ENCODE results near the gene KLHL3.

KLHL3 gene

DNA sequence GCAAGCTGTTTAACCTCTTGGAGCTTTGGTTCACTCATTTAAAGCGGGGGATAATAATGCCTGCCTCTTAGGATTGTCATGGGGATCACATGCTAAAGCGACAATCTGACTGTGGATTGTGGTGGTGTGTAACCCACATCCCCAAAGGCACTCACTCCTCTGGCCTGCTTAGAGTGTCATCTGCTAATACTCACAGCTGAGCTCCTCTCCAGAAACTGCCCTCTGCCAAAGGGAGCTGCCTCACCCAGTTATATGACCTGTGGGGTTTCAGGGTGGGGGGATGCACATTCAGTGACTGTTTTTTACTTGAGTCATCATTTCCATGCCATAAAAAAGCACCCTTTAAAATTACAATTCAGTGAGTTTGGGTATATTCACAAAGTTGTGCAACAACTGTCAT is 126.8 kb downstream of the KLHL3 start:
- no peak overlapping the region for H3K4me3 Mint-ChIP-seq
- peaks cover 35% of the 10 kb centered on the region for H3K27me3 Mint-ChIP-seq
- no peak for DNase-seq
- H3K27ac Mint-ChIP-seq, result no peak overlapping the region
- H3K9me3 Mint-ChIP-seq, result no peaks in the 10 kb centered on the region
- CTCF ChIA-PET, result no interaction called here
- H3K4me1 Mint-ChIP-seq, result no peaks in the 10 kb centered on the region
- no peaks in the 10 kb centered on the region for H3K36me3 Mint-ChIP-seq

DNA sequence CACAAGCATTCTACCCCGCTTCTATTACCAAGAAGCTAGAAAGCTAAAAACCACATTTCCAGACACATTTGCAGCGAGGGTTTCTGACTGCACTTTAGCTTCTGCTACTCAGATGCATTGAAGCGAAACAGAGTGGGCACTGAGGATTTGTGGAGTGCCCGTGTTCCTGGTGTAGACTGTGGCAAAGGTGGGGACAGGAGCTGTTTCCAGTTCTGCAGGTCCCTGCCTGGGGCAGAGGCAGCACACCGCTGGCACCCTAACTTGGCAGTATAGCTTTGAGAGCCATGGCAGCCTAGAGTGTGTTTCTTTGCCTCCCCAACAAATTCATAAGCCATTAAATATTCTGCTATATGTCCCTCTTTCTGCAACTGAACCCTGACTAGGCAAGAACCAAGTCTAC is 128.1 kb downstream of the KLHL3 start:
- CTCF ChIA-PET, result no interaction called here
- Mint-ChIP-seq H3K4me3 (no peak overlapping the region), H3K9me3 (no peaks in the 10 kb centered on the region), H3K36me3 (no peaks in the 10 kb centered on the region), H3K27ac (no peak overlapping the region), H3K27me3 (peaks cover 40% of the 10 kb centered on the region), H3K4me1 (no peaks in the 10 kb centered on the region)
- DNase-seq, result no peak

DNA sequence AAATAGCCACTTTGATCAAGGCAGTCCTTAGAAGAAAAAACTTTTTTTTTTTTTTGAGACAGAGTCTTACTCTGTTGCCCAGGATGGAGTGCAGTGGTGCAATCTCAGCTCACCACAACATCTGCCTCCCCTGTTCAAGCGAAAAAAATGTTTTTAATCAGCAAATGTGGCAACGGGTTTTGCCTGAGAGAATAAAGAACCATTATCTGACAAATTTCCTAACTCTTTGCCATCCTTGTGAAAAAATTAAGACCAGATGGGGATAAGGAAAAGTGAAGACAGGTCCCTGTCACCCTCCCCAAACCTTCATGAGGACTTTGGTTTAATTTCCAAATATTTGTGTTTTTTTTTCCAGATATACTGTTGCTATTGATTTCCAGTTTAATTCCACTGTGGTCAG is 129.5 kb downstream of the KLHL3 start:
- Mint-ChIP-seq H3K4me3 (no peak overlapping the region), H3K27ac (no peak overlapping the region), H3K4me1 (no peaks in the 10 kb centered on the region), H3K36me3 (no peaks in the 10 kb centered on the region), H3K9me3 (no peaks in the 10 kb centered on the region), H3K27me3 (peaks cover 49% of the 10 kb centered on the region)
- DNase-seq, result no peak
- CTCF ChIA-PET, result no interaction called here

DNA sequence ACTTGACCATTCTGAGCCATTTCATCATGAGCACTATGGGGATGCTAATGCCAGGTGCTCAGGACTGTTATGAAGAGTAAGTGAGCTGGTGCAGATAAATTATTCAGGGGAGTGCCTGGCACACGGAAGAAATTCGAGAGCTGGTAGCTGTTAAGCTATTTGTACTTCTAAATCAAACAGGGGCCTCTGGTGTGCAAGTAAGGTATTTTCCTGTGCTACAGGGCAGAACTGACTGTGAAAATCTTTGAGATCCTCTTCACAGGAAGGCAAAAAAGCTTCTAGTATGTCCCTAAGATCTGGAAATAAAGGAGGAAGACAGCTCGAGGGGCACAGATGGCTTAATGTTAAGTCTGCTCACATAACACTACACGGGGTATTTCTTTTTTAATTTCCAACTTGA is 130.5 kb downstream of the KLHL3 start:
- no peak for DNase-seq
- H3K36me3 Mint-ChIP-seq, result no peaks in the 10 kb centered on the region
- no peak overlapping the region for H3K27ac Mint-ChIP-seq
- H3K27me3 Mint-ChIP-seq, result peaks cover 42% of the 10 kb centered on the region
- CTCF ChIA-PET, result interaction anchor here (1.4 kb wide), 1 partner anchor 24 kb away, joined by 3 read pairs; no protein-coding TSS in a partner anchor
- no peak overlapping the region for H3K4me3 Mint-ChIP-seq
- no peaks in the 10 kb centered on the region for H3K9me3 Mint-ChIP-seq
- no peaks in the 10 kb centered on the region for H3K4me1 Mint-ChIP-seq

DNA sequence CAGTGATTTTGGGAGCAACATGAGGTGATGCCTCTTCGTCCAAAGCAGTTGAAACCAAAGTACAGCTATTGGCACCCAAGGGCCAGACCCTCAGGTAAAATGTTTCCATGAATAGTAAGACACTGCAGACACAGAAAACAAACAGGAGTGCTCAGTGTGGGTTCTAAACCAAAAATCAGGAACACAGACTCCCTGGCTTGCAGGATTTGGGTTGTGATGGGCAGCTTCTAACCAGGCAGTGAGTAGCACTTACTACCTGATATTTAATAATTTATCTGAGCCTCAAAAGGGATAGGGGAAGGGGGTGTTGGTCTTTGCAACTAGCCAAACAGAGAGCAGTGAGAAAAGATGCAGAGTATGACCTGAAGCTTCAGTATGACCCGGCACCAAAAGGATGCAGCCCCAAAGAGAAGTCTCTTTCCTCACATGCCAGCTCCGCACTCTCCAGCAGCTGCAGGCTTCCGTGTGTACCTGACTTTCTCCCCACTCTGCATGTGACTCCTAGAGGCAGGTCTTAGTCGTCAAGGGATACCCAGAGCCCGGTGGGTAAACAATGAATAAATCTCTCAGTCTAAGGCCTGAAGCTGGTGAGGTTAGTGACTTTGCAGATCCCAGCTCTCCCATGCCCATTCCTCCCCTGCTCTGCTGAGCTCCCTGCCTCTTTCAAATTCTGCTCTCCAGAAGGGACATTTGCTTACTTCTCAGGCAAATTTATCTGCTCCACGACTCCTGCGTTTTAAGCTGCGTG is 131.4 kb downstream of the KLHL3 start:
- CTCF ChIA-PET, result interaction anchor here (1.4 kb wide), 1 partner anchor 25 kb away, joined by 3 read pairs; no protein-coding TSS in a partner anchor

DNA sequence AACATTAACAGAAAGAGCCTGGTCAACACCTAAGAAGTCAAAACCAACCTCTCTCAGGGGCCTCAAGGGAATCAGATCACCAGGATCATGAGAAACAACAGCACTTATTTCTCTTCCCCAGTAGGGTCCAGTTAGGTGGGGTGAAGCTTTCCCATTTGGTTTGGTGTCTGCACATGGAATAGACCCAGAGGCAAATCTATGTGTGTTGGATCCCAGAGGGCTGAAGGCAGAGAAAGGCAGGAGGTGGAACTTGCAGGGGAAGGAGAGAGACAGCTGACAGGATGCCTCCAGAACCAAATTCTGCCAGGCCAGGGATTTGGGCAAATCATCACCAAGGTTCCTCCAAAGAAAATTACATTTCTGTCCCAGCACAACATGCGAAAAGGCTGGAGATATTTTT is 132.0 kb downstream of the KLHL3 start:
- Mint-ChIP-seq H3K4me1 (no peaks in the 10 kb centered on the region), H3K27ac (no peak overlapping the region), H3K36me3 (no peaks in the 10 kb centered on the region), H3K27me3 (peaks cover 52% of the 10 kb centered on the region), H3K9me3 (no peaks in the 10 kb centered on the region), H3K4me3 (no peak overlapping the region)
- CTCF ChIA-PET, result no interaction called here
- no peak for DNase-seq

More for the DNA sequence above, 131.4 kb downstream of the KLHL3 start:
- Mint-ChIP-seq H3K4me3 (no peak overlapping the region), H3K36me3 (no peaks in the 10 kb centered on the region), H3K27me3 (peaks cover 46% of the 10 kb centered on the region), H3K9me3 (no peaks in the 10 kb centered on the region), H3K4me1 (no peaks in the 10 kb centered on the region), H3K27ac (no peak overlapping the region)
- DNase-seq, result no peak

DNA sequence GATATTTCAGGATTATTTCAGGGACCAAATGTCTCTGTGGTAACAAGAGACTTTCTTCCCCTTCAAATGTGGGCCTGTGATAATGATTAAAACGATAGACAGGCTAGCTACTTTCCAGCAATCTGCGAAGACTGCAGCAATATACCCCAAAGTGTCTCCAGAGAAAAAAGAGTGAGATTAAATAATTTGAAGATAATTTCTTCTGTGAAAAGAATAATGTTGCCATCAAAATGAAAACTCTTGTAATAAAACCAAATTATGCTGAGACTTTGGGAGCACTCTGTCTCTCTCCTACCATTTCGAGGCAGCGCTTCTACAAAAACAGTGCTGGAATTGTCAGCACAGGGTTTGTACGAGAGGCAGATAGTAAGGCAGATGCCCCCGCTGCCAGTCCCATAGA is 132.5 kb downstream of the KLHL3 start:
- Mint-ChIP-seq H3K27me3 (peaks cover 55% of the 10 kb centered on the region), H3K27ac (no peak overlapping the region)

DNA sequence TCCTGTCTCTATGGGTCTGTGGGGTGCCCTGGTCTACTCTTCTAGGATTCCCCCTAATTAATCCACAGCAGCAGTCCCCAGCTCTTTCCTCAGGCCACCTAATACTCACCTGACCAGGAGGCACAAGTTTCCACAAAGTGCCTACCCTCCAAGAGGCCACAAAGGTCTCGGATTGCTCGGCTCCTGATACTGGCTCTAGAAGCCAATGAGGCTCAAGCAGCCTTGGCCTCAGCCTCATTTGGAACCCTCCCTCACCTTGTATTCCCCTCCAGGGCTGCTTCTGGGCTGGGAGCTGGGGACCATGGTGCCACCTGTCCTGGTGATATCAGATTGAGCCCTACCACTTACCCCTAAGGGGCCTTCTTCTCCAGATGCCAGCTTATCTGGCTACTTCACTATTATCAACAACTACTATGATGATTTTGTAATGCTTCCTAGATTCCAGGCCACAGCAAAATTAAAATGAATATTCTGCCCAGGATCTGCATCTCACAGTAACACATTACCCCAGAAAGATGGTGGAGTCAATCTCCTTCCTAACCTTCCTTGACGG is 133.1 kb downstream of the KLHL3 start:
- Mint-ChIP-seq H3K27ac (no peak overlapping the region), H3K4me3 (no peak overlapping the region), H3K36me3 (no peaks in the 10 kb centered on the region), H3K4me1 (no peaks in the 10 kb centered on the region), H3K27me3 (peaks cover 58% of the 10 kb centered on the region), H3K9me3 (no peaks in the 10 kb centered on the region)
- DNase-seq, result no peak
- CTCF ChIA-PET, result interaction anchor here (0.6 kb wide), 1 partner anchor 149 kb away, joined by 3 read pairs; no protein-coding TSS in a partner anchor

More for the DNA sequence above, 132.5 kb downstream of the KLHL3 start:
- Mint-ChIP-seq H3K4me3 (no peak overlapping the region), H3K9me3 (no peaks in the 10 kb centered on the region), H3K36me3 (no peaks in the 10 kb centered on the region), H3K4me1 (no peaks in the 10 kb centered on the region)
- DNase-seq, result no peak
- CTCF ChIA-PET, result interaction anchor here (0.6 kb wide), 1 partner anchor 148 kb away, joined by 3 read pairs; no protein-coding TSS in a partner anchor

DNA sequence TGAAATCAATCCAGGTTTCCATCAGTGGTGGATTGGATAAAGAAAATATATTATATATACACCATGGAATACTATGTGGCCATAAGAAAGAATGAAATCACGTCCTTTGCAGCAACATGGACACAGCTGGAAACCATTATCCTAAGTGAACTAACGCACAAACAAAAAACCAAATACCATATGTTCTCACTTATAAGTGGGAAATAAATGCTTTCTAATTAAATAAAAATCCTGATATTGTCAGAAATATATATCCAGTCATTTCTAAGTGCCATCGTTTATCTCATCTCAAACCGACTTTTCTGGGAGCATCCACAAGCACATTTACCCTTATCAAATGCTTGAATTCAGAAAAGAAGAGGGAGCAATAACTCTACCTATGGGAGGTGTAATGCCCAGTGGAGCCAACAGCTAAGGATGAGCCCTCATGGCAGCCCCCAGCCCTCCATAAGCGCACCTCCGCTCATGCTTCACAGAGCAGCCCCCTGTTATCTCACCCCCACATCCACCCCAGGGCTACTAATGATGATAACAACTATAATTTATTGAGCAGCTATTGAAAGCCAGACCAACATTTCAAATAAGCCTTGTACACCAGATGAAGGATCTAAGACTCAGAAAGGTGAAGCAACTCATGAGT is 135.0 kb downstream of the KLHL3 start:
- no peaks in the 10 kb centered on the region for H3K4me1 Mint-ChIP-seq
- no peaks in the 10 kb centered on the region for H3K9me3 Mint-ChIP-seq
- H3K27me3 Mint-ChIP-seq, result peaks cover 64% of the 10 kb centered on the region
- no peak overlapping the region for H3K27ac Mint-ChIP-seq
- DNase-seq, result no peak
- CTCF ChIA-PET, result no interaction called here
- no peaks in the 10 kb centered on the region for H3K36me3 Mint-ChIP-seq
- H3K4me3 Mint-ChIP-seq, result no peak overlapping the region

DNA sequence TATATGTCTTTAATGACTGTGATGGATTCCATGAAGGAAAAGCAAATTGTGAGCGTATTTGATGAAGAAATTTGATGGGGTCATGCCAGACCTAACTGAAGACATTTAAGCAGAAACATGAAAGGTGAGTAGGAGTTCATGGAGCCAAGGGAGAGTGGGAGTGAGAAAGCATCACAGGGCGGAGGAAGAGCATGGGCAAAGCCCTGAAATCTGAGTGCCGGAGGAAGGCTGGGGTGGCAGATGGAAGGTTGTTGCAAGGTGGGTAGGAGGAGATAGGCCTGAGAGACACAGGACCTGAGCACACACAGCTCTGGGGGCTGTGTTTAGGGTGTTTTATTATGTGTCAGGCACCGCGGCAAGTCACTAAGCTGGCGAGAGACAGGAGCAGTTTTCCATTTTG is 136.4 kb downstream of the KLHL3 start:
- Mint-ChIP-seq H3K36me3 (no peaks in the 10 kb centered on the region), H3K4me3 (no peak overlapping the region), H3K27me3 (peaks cover 65% of the 10 kb centered on the region), H3K27ac (no peak overlapping the region), H3K9me3 (no peaks in the 10 kb centered on the region), H3K4me1 (no peaks in the 10 kb centered on the region)
- DNase-seq, result no peak
- CTCF ChIA-PET, result interaction anchor here (1.2 kb wide), 1 partner anchor 61 kb away, joined by 3 read pairs; no protein-coding TSS in a partner anchor

DNA sequence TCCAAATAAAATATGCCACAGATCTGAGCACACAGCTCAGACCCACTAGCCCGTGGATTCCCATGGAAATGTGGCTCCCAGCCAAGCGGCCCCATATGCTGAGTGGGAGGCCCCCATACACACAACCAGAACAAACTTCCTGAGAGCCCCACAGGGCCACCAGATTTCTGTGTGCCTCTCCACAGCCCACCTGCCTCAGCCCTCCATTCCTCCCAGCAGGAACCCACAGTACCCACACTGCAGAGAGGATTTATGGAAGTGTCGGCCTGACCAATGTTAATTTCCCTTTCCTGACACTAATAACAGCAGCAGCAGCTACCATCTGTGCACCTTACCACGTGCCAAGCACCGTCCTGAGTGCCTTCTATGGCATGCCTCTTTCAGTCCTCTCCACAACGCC is 137.5 kb downstream of the KLHL3 start:
- H3K27me3 Mint-ChIP-seq, result peaks cover 59% of the 10 kb centered on the region
- no peak for DNase-seq
- no peaks in the 10 kb centered on the region for H3K9me3 Mint-ChIP-seq
- H3K27ac Mint-ChIP-seq, result no peak overlapping the region
- no peaks in the 10 kb centered on the region for H3K4me1 Mint-ChIP-seq
- CTCF ChIA-PET, result no interaction called here
- H3K36me3 Mint-ChIP-seq, result no peaks in the 10 kb centered on the region
- no peak overlapping the region for H3K4me3 Mint-ChIP-seq

DNA sequence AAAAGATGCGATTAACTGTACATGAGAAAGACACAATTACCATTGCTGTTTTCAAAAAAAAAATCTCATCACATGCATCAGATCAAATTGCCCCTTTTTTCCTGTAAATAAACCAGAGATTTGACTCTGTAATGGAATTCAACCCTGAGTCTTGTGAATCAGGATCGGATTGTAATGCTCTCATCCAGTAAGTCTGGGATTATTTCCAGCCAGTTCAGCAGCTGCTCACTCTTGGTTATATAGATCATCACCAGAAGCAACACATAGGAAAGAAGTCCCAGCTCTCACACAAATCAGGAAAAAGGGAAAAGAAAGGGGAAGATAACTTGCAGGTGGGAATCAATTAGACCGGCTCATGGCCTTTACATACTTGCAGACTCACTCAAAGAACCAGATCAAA is 138.9 kb downstream of the KLHL3 start:
- CTCF ChIA-PET, result no interaction called here
- Mint-ChIP-seq H3K27me3 (peaks cover 53% of the 10 kb centered on the region), H3K36me3 (no peaks in the 10 kb centered on the region), H3K27ac (no peak overlapping the region), H3K4me3 (no peak overlapping the region), H3K9me3 (no peaks in the 10 kb centered on the region), H3K4me1 (no peaks in the 10 kb centered on the region)
- DNase-seq, result no peak

DNA sequence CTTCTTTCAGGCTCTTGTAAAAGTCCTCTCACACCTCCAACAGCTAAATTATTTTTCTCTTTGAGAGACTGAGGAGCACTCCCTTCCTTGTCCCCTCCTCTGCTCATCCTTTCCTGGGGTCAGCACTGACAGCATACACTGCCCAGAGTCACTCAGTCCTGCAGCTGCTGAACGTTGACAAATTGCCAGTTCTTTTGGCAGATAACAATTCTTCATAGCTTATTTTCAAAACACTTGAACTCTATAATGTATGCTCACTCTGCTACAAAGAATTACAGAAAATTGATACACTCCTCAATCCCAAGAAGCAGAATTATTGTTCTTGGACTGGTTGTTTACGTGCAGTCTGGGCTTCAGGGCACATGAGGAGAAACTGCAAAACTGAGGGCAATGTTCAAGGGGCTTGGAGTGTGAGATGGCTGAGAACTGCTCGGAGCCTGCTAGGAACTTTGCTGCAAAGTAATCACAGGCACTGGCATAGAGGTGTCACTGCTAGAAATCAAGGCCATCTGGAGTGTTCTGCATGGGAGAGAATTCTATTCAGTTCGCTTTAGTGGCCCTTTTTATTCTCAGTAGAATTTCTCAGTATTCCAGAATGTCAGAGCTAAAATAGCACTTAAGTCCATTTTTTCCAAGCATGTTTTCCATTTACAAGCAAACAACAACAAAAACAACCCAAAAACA is 140.4 kb downstream of the KLHL3 start:
- Mint-ChIP-seq H3K9me3 (no peaks in the 10 kb centered on the region), H3K36me3 (no peaks in the 10 kb centered on the region), H3K27ac (no peak overlapping the region), H3K4me3 (no peak overlapping the region), H3K27me3 (peaks cover 46% of the 10 kb centered on the region), H3K4me1 (no peaks in the 10 kb centered on the region)
- CTCF ChIA-PET, result no interaction called here
- DNase-seq, result no peak

DNA sequence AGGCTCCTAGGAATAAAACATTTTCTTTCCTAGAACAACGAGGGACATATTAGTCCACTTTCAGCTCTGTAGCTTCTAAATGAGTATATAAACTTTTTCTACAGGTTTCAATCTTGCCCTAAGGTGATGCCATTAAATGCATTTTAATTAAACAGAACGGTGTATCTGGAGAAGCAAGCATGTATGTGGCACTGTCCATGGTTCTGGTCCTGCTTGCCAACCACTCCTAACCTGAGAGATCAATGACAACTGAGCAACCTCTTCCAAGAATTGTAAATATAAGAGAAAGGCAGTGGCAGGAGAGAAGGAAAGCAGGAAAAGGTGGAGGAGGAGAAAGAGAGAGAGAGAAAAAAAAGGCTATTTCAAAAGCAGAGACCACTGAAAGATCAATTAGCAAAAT is 141.2 kb downstream of the KLHL3 start:
- Mint-ChIP-seq H3K27me3 (peaks cover 43% of the 10 kb centered on the region), H3K4me1 (no peaks in the 10 kb centered on the region), H3K36me3 (no peaks in the 10 kb centered on the region), H3K4me3 (no peak overlapping the region), H3K27ac (no peak overlapping the region), H3K9me3 (no peaks in the 10 kb centered on the region)
- DNase-seq, result no peak
- CTCF ChIA-PET, result no interaction called here
